Measurements from ENCODE around the gene NLRP9. TPM values are rescaled to one million over a fixed set of nuclear protein-coding genes. Genes with fewer than 3 reads are reported as not detected.

Gene NLRP9
- polyA plus RNA-seq, 1 donor from 2014 or later = not detected

- H3K27ac ChIP-seq (ENCODE audit: low read length) = no peak overlapping the region
- no peak overlapping the region for H3K4me2 ChIP-seq (ENCODE audit: low read length)
- no peaks in the 10 kb centered on the region for H3K79me2 ChIP-seq (replicated peaks; ENCODE audit: insufficient read depth, low read length)
- H3K9ac ChIP-seq (ENCODE audit: low read length) = no peak overlapping the region
- no peak overlapping the region for H3K4me3 ChIP-seq (ENCODE audit: low read length)
- H3K36me3 ChIP-seq (ENCODE audit: insufficient read depth, low read length) = no peaks in the 10 kb centered on the region
- no peaks in the 10 kb centered on the region for H3K9me3 ChIP-seq (ENCODE audit: low read length)
- H3K9me2 ChIP-seq (ENCODE audit: insufficient read depth, low read length) = no peaks in the 10 kb centered on the region
- no peaks in the 10 kb centered on the region for H3F3A ChIP-seq (ENCODE audit: insufficient read depth, low read length, poor library complexity, severe bottlenecking)
- TF ChIP-seq EZH2 (IDR thresholded peaks at IDR 0.05; ENCODE audit: borderline replicate concordance, insufficient read depth, low read length, poor library complexity, severe bottlenecking) = no peak
- no peak for TF ChIP-seq SMC3 (conservative IDR thresholded peaks at IDR 0.05; ENCODE audit: poor library complexity)
- TF ChIP-seq EP300 (conservative IDR thresholded peaks at IDR 0.05; ENCODE audit: poor library complexity, severe bottlenecking) = no peak
- no peak for TF ChIP-seq TAF1 (IDR thresholded peaks at IDR 0.05; ENCODE audit: low read depth)
- TF ChIP-seq RAD21 (conservative IDR thresholded peaks at IDR 0.05) = no peak
- no peak for TF ChIP-seq MXI1 (conservative IDR thresholded peaks at IDR 0.05; ENCODE audit: poor library complexity, severe bottlenecking)
- TF ChIP-seq CTCF (IDR thresholded peaks at IDR 0.05; ENCODE audit: poor library complexity, severe bottlenecking) = no peak
- no peak for TF ChIP-seq POLR2AphosphoS5 (IDR thresholded peaks at IDR 0.05)
- TF ChIP-seq REST (IDR thresholded peaks at IDR 0.05; ENCODE audit: borderline replicate concordance) = no peak
- no peaks in the 10 kb centered on the region for H4K20me1 ChIP-seq (ENCODE audit: insufficient read depth)
- H3K27me3 ChIP-seq (ENCODE audit: insufficient read depth, low read depth, low read length) = no peaks in the 10 kb centered on the region
- no peak overlapping the region for H2AFZ ChIP-seq (ENCODE audit: low read depth, low read length)
Measured at GRCh38 chr19:55694241-55694655, 44.0 kb downstream of the NLRP9 start.

GRCh38 chr19:55693336-55693974 lies 44.7 kb downstream of the NLRP9 start:
- Histone ChIP-seq H3K79me2 (replicated peaks; ENCODE audit: insufficient read depth, low read length) (no peaks in the 10 kb centered on the region), H3K27me3 (ENCODE audit: insufficient read depth, low read depth, low read length) (no peaks in the 10 kb centered on the region), H2AFZ (ENCODE audit: low read depth, low read length) (no peak overlapping the region), H3K4me3 (ENCODE audit: low read length) (no peak overlapping the region), H4K20me1 (ENCODE audit: insufficient read depth) (no peaks in the 10 kb centered on the region), H3K36me3 (ENCODE audit: insufficient read depth, low read length) (no peaks in the 10 kb centered on the region), H3F3A (ENCODE audit: insufficient read depth, low read length, poor library complexity, severe bottlenecking) (no peaks in the 10 kb centered on the region), H3K9me3 (ENCODE audit: low read length) (no peaks in the 10 kb centered on the region), H3K4me2 (ENCODE audit: low read length) (no peak overlapping the region), H3K9me2 (ENCODE audit: insufficient read depth, low read length) (no peaks in the 10 kb centered on the region), H3K27ac (ENCODE audit: low read length) (no peak overlapping the region), H3K9ac (ENCODE audit: low read length) (no peak overlapping the region)
- TF ChIP-seq MXI1 (conservative IDR thresholded peaks at IDR 0.05; ENCODE audit: poor library complexity, severe bottlenecking) (no peak), EP300 (conservative IDR thresholded peaks at IDR 0.05; ENCODE audit: poor library complexity, severe bottlenecking) (no peak), REST (IDR thresholded peaks at IDR 0.05; ENCODE audit: borderline replicate concordance) (no peak), EZH2 (IDR thresholded peaks at IDR 0.05; ENCODE audit: borderline replicate concordance, insufficient read depth, low read length, poor library complexity, severe bottlenecking) (no peak), TAF1 (IDR thresholded peaks at IDR 0.05; ENCODE audit: low read depth) (no peak), SMC3 (conservative IDR thresholded peaks at IDR 0.05; ENCODE audit: poor library complexity) (no peak), POLR2AphosphoS5 (IDR thresholded peaks at IDR 0.05) (no peak), RAD21 (conservative IDR thresholded peaks at IDR 0.05) (no peak), CTCF (IDR thresholded peaks at IDR 0.05; ENCODE audit: poor library complexity, severe bottlenecking) (no peak)
